MM.1S (cell line): ENCODE measurements around the gene C17orf78.

Source experiments
- DNase-seq: peaks from one replicate; pipeline ENCODE4 v3.0.0-alpha.2; 2015
- H2AFZ ChIP-seq: fragments of 300-600 bp; sonication (generic); 2 replicates; pipeline ENCODE4 v1.6.0; 2016; ENCODE audit warnings: antibody characterized with exemption, low read length
- H3F3A ChIP-seq: fragments of 300-600 bp; sonication (generic); 2 replicates; pipeline ENCODE4 v1.6.1; 2016; ENCODE audit warnings: mild to moderate bottlenecking, antibody characterized with exemption, low read length, moderate library complexity, mixed read lengths; ENCODE audit not compliant: insufficient read depth
- H3K27ac ChIP-seq: fragments of 300-600 bp; sonication (generic); 2 replicates; pipeline ENCODE4 v1.5.1; 2016; ENCODE audit warnings: mild to moderate bottlenecking, low read length
- H3K27me3 ChIP-seq: fragments of 300-600 bp; sonication (generic); replicated peaks from 2 replicates; pipeline ENCODE4 v1.6.0; 2016; ENCODE audit warnings: low read length; ENCODE audit not compliant: insufficient read depth
- H3K36me3 ChIP-seq: fragments of 300-600 bp; sonication (generic); replicated peaks from 2 replicates; pipeline ENCODE4 v1.6.1; 2016; ENCODE audit warnings: mild to moderate bottlenecking, low read length, mixed read lengths; ENCODE audit not compliant: insufficient read depth
- H3K4me1 ChIP-seq: fragments of 300-600 bp; sonication (generic); 2 replicates; pipeline ENCODE4 v1.6.1; 2016; ENCODE audit warnings: low read length, mixed read lengths
- H3K4me2 ChIP-seq: fragments of 300-600 bp; sonication (generic); 2 replicates; pipeline ENCODE4 v1.6.0; 2016; ENCODE audit warnings: low read depth, low read length
- H3K4me3 ChIP-seq: fragments of 300-600 bp; sonication (generic); 2 replicates; pipeline ENCODE4 v1.5.1; 2016; ENCODE audit warnings: low read length, mixed read lengths
- H3K79me2 ChIP-seq: fragments of 300-600 bp; sonication (generic); 2 replicates; pipeline ENCODE4 v1.6.1; 2016; ENCODE audit warnings: mixed run types, low read length, mixed read lengths
- H3K9ac ChIP-seq: fragments of 300-600 bp; sonication (generic); 2 replicates; pipeline ENCODE4 v1.6.1; 2016; ENCODE audit warnings: low read length, mixed read lengths
- H3K9me2 ChIP-seq: fragments of 300-600 bp; sonication (generic); replicated peaks from 2 replicates; pipeline ENCODE4 v1.6.1; 2016; ENCODE audit warnings: mild to moderate bottlenecking, low read length, mixed read lengths; ENCODE audit not compliant: insufficient read depth
- H3K9me3 ChIP-seq: fragments of 300-600 bp; sonication (generic); replicated peaks from 2 replicates; pipeline ENCODE4 v1.6.1; 2016; ENCODE audit warnings: mild to moderate bottlenecking, low read length, mixed read lengths; ENCODE audit not compliant: insufficient read depth
- H4K20me1 ChIP-seq: fragments of 300-600 bp; sonication (generic); 2 replicates; pipeline ENCODE4 v1.6.1; 2016; ENCODE audit warnings: mild to moderate bottlenecking, low read length, moderate library complexity, mixed read lengths; ENCODE audit not compliant: insufficient read depth
- CTCF ChIP-seq: fragments of 300-600 bp; sonication (generic); IDR thresholded peaks from 2 replicates; pipeline ENCODE4 v1.5.1; 2016; ENCODE audit warnings: antibody characterized with exemption, low read length, mixed read lengths
- EZH2 ChIP-seq: fragments of 300-600 bp; sonication (generic); optimal IDR thresholded peaks from 2 replicates; pipeline ENCODE3; 2017; ENCODE audit warnings: low read depth, mild to moderate bottlenecking, antibody characterized with exemption, low read length, mixed read lengths
- EZH2phosphoT487 ChIP-seq: fragments of 300-600 bp; sonication (generic); IDR thresholded peaks from 2 replicates; pipeline ENCODE4 v1.6.1; 2018; ENCODE audit warnings: antibody characterized with exemption, low read length

C17orf78 gene

GRCh38 chr17:37359682-37360188, 16.1 kb upstream of the C17orf78 start:
- TF ChIP-seq EZH2 (no peak), EZH2phosphoT487 (no peak), CTCF (no peak)
- H2AFZ ChIP-seq, result peak overlapping the region; percentile 92
- no peak overlapping the region; the same call in 1 of the 2 replicates for H3K27ac ChIP-seq

GRCh38 chr17:37360632-37361031, 15.2 kb upstream of the C17orf78 start:
- no peaks in the 10 kb centered on the region for H3K9me2 ChIP-seq
- no peak overlapping the region for H3K4me3 ChIP-seq
- no peaks in the 10 kb centered on the region for H3K9me3 ChIP-seq
- H3K4me1 ChIP-seq, result 0 out of 2 replicates have a peak, but pooled peaks cover 5% of the 10 kb centered on the region
- H3K79me2 ChIP-seq, result peaks cover 25% of the 10 kb centered on the region
- no peak overlapping the region for H3K9ac ChIP-seq
- TF ChIP-seq EZH2phosphoT487, result no peak
- TF ChIP-seq EZH2, result no peak
- no peak for TF ChIP-seq CTCF
- peaks cover 5% of the 10 kb centered on the region; the same call in 1 of the 2 replicates for H3F3A ChIP-seq
- no peaks in the 10 kb centered on the region for H4K20me1 ChIP-seq
- H3K27ac ChIP-seq, result no peak overlapping the region
- H2AFZ ChIP-seq, result no peak overlapping the region
- no peak for DNase-seq
- no peaks in the 10 kb centered on the region for H3K27me3 ChIP-seq
- H3K4me2 ChIP-seq, result no peak overlapping the region
- H3K36me3 ChIP-seq, result no peaks in the 10 kb centered on the region

More at GRCh38 chr17:37359682-37360188, 16.1 kb upstream of the C17orf78 start:
- Histone ChIP-seq H3K9me3 (no peaks in the 10 kb centered on the region), H3K36me3 (no peaks in the 10 kb centered on the region), H3F3A (peaks cover 5% of the 10 kb centered on the region; the same call in 1 of the 2 replicates), H4K20me1 (no peaks in the 10 kb centered on the region), H3K9ac (peak overlapping the region; percentile 62), H3K4me1 (0 out of 2 replicates have a peak, but pooled peaks cover 5% of the 10 kb centered on the region), H3K4me3 (peak overlapping the region; percentile 56), H3K4me2 (peak overlapping the region; percentile 51), H3K79me2 (peaks cover 31% of the 10 kb centered on the region), H3K27me3 (no peaks in the 10 kb centered on the region), H3K9me2 (no peaks in the 10 kb centered on the region)
- DNase-seq, result no peak

- no peak overlapping the region for H3K27ac ChIP-seq
- H3K9ac ChIP-seq, result no peak overlapping the region
- peaks cover 23% of the 10 kb centered on the region for H3K79me2 ChIP-seq
- H4K20me1 ChIP-seq, result no peaks in the 10 kb centered on the region
- no peak for DNase-seq
- H3K36me3 ChIP-seq, result no peaks in the 10 kb centered on the region
- no peaks in the 10 kb centered on the region for H3K9me2 ChIP-seq
- H3K27me3 ChIP-seq, result no peaks in the 10 kb centered on the region
- H3K4me1 ChIP-seq, result 0 out of 2 replicates have a peak, but pooled peaks cover 5% of the 10 kb centered on the region
- no peak for TF ChIP-seq CTCF
- TF ChIP-seq EZH2phosphoT487, result no peak
- TF ChIP-seq EZH2, result no peak
- no peak overlapping the region for H2AFZ ChIP-seq
- H3F3A ChIP-seq, result peaks cover 5% of the 10 kb centered on the region; the same call in 1 of the 2 replicates
- H3K4me3 ChIP-seq, result no peak overlapping the region
- H3K4me2 ChIP-seq, result no peak overlapping the region
- H3K9me3 ChIP-seq, result no peaks in the 10 kb centered on the region
These were observed 14.2 kb upstream of the C17orf78 start for GRCh38 chr17:37361543-37361942.
